Thyroid gland (tissue), 4 donors: ENCODE results near the gene PALLD. TPM values are rescaled to one million over a fixed set of nuclear protein-coding genes. Genes with fewer than 3 reads are reported as not detected.

Source experiments
- DNase-seq, 2 donors: peaks; one replicate each; pipeline ENCODE4 v3.0.0-alpha.2; 2019
- H3K27ac ChIP-seq, 3 donors: fragments of 200-600 bp; sonication (generic); 1 replicate in 2 of 3; 2 replicates in 1 of 3; pipeline ENCODE4 v1.5.1; 2016 to 2019; ENCODE audit warnings: mild to moderate bottlenecking in 1 of 3, moderate library complexity in 1 of 3
- H3K27me3 ChIP-seq: fragments of 200-600 bp; sonication (generic); one replicate; pipeline ENCODE4 v1.5.1; 2019
- H3K36me3 ChIP-seq, 2 donors: fragments of 200-600 bp; sonication (generic); one replicate each; pipeline ENCODE4 v1.5.1; 2016 to 2019
- H3K4me1 ChIP-seq, 2 donors: fragments of 200-600 bp; sonication (generic); one replicate each; pipeline ENCODE4 v1.5.1; 2017 to 2019
- H3K4me3 ChIP-seq, 3 donors: fragments of 200-600 bp; sonication (generic); replicated peaks in 1 of 3; 1 replicate in 2 of 3; 2 replicates in 1 of 3; pipeline ENCODE4 v1.5.1; 2016; ENCODE audit warnings: mild to moderate bottlenecking in 1 of 3
- H3K9me3 ChIP-seq: fragments of 200-600 bp; sonication (generic); one replicate; pipeline ENCODE4 v1.5.1; 2017
- CTCF ChIP-seq, 6 experiments: fragments of 200-600 bp in 3 of 6; fragments of 450-650 bp in 3 of 6; sonication (generic) in 3 of 6; IDR thresholded peaks; one replicate each; pipeline ENCODE4 v1.5.1; 2016 to 2019; ENCODE audit warnings: antibody characterized with exemption in 6 of 6, mild to moderate bottlenecking in 2 of 6, inconsistent platforms in 1 of 6, moderate library complexity in 1 of 6
- POLR2A ChIP-seq, 2 donors: fragments of 450-650 bp; IDR thresholded peaks; one replicate each; pipeline ENCODE4 v1.6.1; 2017; ENCODE audit warnings: antibody characterized with exemption in 2 of 2, mild to moderate bottlenecking in 2 of 2, moderate library complexity in 1 of 2
- WGBS, 2 donors: methylation state at CpG; one replicate each; pipeline ENCODE4 v1.1.5; 2017; 5-methylcytosine and 5-hydroxymethylcytosine counted together
- intact Hi-C: fragments of 100-400 bp; cut with DNase I; formaldehyde crosslinking; loops from one replicate; pipeline ENCODE4 v1.15.1; 2023
- total RNA-seq, 4 donors: library from RNA; depleted of rRNA; stranded (reverse); fragments of >200 nt; gene quantifications; one replicate each; pipeline ENCODE4 v1.2.3, GENCODE V29; 2016

Gene PALLD
- total RNA-seq, 4 donors from 2014 or later: 152 to 311 (median 226) TPM

GRCh38 chr4:168863719-168864647 lies 367.1 kb downstream of the PALLD start:
- DNase-seq: no peak
- Histone ChIP-seq H3K4me3 (no peak overlapping the region), H3K9me3 (no peaks in the 10 kb centered on the region), H3K4me1 (peaks cover 21 to 25% of the 10 kb centered on the region in 2 donors), H3K36me3 (no peaks in the 10 kb centered on the region), H3K27ac (peak overlapping the region in 1 of 3 donors; percentile 41), H3K27me3 (no peaks in the 10 kb centered on the region)
- TF ChIP-seq POLR2A (IDR thresholded peaks at IDR 0.05) (no peak), CTCF (IDR thresholded peaks at IDR 0.05) (no peak)
- intact Hi-C loops: no loop called here
- WGBS, 2 donors: 77 to 79% methylated on average over 10 of the region's 10 CpGs

GRCh38 chr4:168864821-168865541 lies 368.1 kb downstream of the PALLD start:
- Histone ChIP-seq H3K9me3 (no peaks in the 10 kb centered on the region), H3K27me3 (no peaks in the 10 kb centered on the region), H3K4me1 (peaks cover 19 to 24% of the 10 kb centered on the region in 2 donors), H3K36me3 (no peaks in the 10 kb centered on the region), H3K4me3 (no peak overlapping the region), H3K27ac (peak overlapping the region; percentile 2 to 52 (median 41))
- peak; percentile 20 to 22 for DNase-seq
- 46 to 51% methylated on average over 5 of the region's 5 CpGs for WGBS, 2 donors
- intact Hi-C loops: no loop called here
- TF ChIP-seq POLR2A (IDR thresholded peaks at IDR 0.05) (no peak), CTCF (IDR thresholded peaks at IDR 0.05) (peak in 3 of 6 experiments; percentile 13 to 36 (median 35))

GRCh38 chr4:168865854-168866253 lies 369.0 kb downstream of the PALLD start:
- WGBS, 2 donors: 93 to 98% methylated on average over 3 of the region's 3 CpGs
- H3K4me1 ChIP-seq: peaks cover 10 to 16% of the 10 kb centered on the region in 2 donors
- TF ChIP-seq CTCF (IDR thresholded peaks at IDR 0.05) (no peak), POLR2A (IDR thresholded peaks at IDR 0.05) (no peak)

GRCh38 chr4:168866635-168867034 lies 369.8 kb downstream of the PALLD start:
- 96 to 97% methylated on average over 4 of the region's 4 CpGs for WGBS, 2 donors
- H3K27ac ChIP-seq: no peak overlapping the region
- intact Hi-C loops: no loop called here
- no peaks in the 10 kb centered on the region for H3K9me3 ChIP-seq
- H3K4me1 ChIP-seq: peaks cover 8 to 17% of the 10 kb centered on the region in 2 donors
- TF ChIP-seq CTCF (IDR thresholded peaks at IDR 0.05) (no peak), POLR2A (IDR thresholded peaks at IDR 0.05) (no peak)
- no peak for DNase-seq
- no peaks in the 10 kb centered on the region for H3K36me3 ChIP-seq
- H3K4me3 ChIP-seq: no peak overlapping the region
- no peaks in the 10 kb centered on the region for H3K27me3 ChIP-seq

More at GRCh38 chr4:168865854-168866253, 369.0 kb downstream of the PALLD start:
- DNase-seq: no peak
- intact Hi-C loops: no loop called here
- no peaks in the 10 kb centered on the region for H3K9me3 ChIP-seq
- H3K27me3 ChIP-seq: no peaks in the 10 kb centered on the region
- H3K36me3 ChIP-seq: no peaks in the 10 kb centered on the region
- peak overlapping the region in 2 of 3 donors; percentile 41 to 52 for H3K27ac ChIP-seq
- H3K4me3 ChIP-seq: no peak overlapping the region
